ENCODE measurements around the gene PHC3.

PHC3 gene

DNA sequence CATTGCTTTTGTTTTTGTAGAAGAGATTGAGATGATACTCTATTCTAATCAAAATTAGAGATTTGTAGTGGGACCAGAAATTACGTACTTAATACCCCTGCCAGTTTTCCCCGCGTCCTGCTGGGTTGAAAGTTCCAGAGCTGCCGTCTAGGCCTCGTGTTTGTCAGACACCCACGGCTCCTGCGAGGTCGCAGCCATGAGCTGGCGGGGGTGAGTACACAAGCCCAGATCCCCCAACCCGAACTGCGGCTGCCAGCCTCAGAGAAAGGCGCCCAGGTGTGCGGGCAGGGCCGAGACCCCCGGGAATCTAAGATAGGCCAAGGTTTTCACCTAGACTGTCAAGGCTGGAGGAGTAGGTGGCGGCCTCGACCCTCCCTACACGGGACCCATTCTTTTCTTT, 117.4 kb downstream of the PHC3 start:
- Histone ChIP-seq H3K9me3 (ENCODE audit: low read length) (no peaks in the 10 kb centered on the region), H3K4me1 (ENCODE audit: insufficient read depth, low read length) (no peaks in the 10 kb centered on the region), H3K27ac (ENCODE audit: low read depth, low read length) (no peak overlapping the region), H3K4me3 (ENCODE audit: low read depth in 1 of 2, low read length in 2 of 2) (no peak overlapping the region), H3K27me3 (ENCODE audit: control insufficient read depth in 1 of 2, insufficient read depth in 2 of 2, low read length in 2 of 2) (no peaks in the 10 kb centered on the region), H3K9ac (ENCODE audit: low read length) (no peak overlapping the region), H3K36me3 (ENCODE audit: insufficient read depth, low read length) (no peaks in the 10 kb centered on the region)

- H3K27me3 ChIP-seq (ENCODE audit: control insufficient read depth in 1 of 2, insufficient read depth in 2 of 2, low read length in 2 of 2) = no peaks in the 10 kb centered on the region
- H3K36me3 ChIP-seq (ENCODE audit: insufficient read depth, low read length) = no peaks in the 10 kb centered on the region
- no peak overlapping the region for H3K9ac ChIP-seq (ENCODE audit: low read length)
- H3K9me3 ChIP-seq (ENCODE audit: low read length) = no peaks in the 10 kb centered on the region
- no peaks in the 10 kb centered on the region for H3K4me1 ChIP-seq (ENCODE audit: insufficient read depth, low read length)
- no peak overlapping the region for H3K4me3 ChIP-seq (ENCODE audit: low read depth in 1 of 2, low read length in 2 of 2)
- H3K27ac ChIP-seq (ENCODE audit: low read depth, low read length) = no peak overlapping the region
Observed at GRCh38 chr3:170063691-170064090, 117.8 kb downstream of the PHC3 start.

- Histone ChIP-seq H3K36me3 (ENCODE audit: insufficient read depth, low read length) (no peaks in the 10 kb centered on the region), H3K9ac (ENCODE audit: low read length) (no peak overlapping the region), H3K9me3 (ENCODE audit: low read length) (no peaks in the 10 kb centered on the region), H3K4me3 (ENCODE audit: low read depth in 1 of 2, low read length in 2 of 2) (no peak overlapping the region), H3K4me1 (ENCODE audit: insufficient read depth, low read length) (no peaks in the 10 kb centered on the region), H3K27ac (ENCODE audit: low read depth, low read length) (no peak overlapping the region), H3K27me3 (ENCODE audit: control insufficient read depth in 1 of 2, insufficient read depth in 2 of 2, low read length in 2 of 2) (no peaks in the 10 kb centered on the region)
Observed at GRCh38 chr3:170062769-170063168, 118.8 kb downstream of the PHC3 start.

GRCh38 chr3:170062068-170062467, 119.5 kb downstream of the PHC3 start:
- Histone ChIP-seq H3K4me1 (ENCODE audit: insufficient read depth, low read length) (no peaks in the 10 kb centered on the region), H3K27me3 (ENCODE audit: control insufficient read depth in 1 of 2, insufficient read depth in 2 of 2, low read length in 2 of 2) (no peaks in the 10 kb centered on the region), H3K27ac (ENCODE audit: low read depth, low read length) (no peak overlapping the region), H3K36me3 (ENCODE audit: insufficient read depth, low read length) (no peaks in the 10 kb centered on the region), H3K4me3 (ENCODE audit: low read depth in 1 of 2, low read length in 2 of 2) (no peak overlapping the region), H3K9me3 (ENCODE audit: low read length) (no peaks in the 10 kb centered on the region), H3K9ac (ENCODE audit: low read length) (no peak overlapping the region)

- no peaks in the 10 kb centered on the region for H3K36me3 ChIP-seq (ENCODE audit: insufficient read depth, low read length)
- no peak overlapping the region for H3K4me3 ChIP-seq (ENCODE audit: low read depth in 1 of 2, low read length in 2 of 2)
- no peak overlapping the region for H3K27ac ChIP-seq (ENCODE audit: low read depth, low read length)
- H3K27me3 ChIP-seq (ENCODE audit: control insufficient read depth in 1 of 2, insufficient read depth in 2 of 2, low read length in 2 of 2) = no peaks in the 10 kb centered on the region
- no peaks in the 10 kb centered on the region for H3K9me3 ChIP-seq (ENCODE audit: low read length)
- H3K4me1 ChIP-seq (ENCODE audit: insufficient read depth, low read length) = no peaks in the 10 kb centered on the region
- H3K9ac ChIP-seq (ENCODE audit: low read length) = no peak overlapping the region
Observed at GRCh38 chr3:170059447-170059846, 122.1 kb downstream of the PHC3 start.

- Histone ChIP-seq H3K4me3 (ENCODE audit: low read depth in 1 of 2, low read length in 2 of 2) (no peak overlapping the region), H3K36me3 (ENCODE audit: insufficient read depth, low read length) (no peaks in the 10 kb centered on the region), H3K27me3 (ENCODE audit: control insufficient read depth in 1 of 2, insufficient read depth in 2 of 2, low read length in 2 of 2) (no peaks in the 10 kb centered on the region), H3K27ac (ENCODE audit: low read depth, low read length) (no peak overlapping the region), H3K9ac (ENCODE audit: low read length) (no peak overlapping the region), H3K9me3 (ENCODE audit: low read length) (no peaks in the 10 kb centered on the region), H3K4me1 (ENCODE audit: insufficient read depth, low read length) (no peaks in the 10 kb centered on the region)
Observed at GRCh38 chr3:170058127-170058526, 123.4 kb downstream of the PHC3 start.

DNA sequence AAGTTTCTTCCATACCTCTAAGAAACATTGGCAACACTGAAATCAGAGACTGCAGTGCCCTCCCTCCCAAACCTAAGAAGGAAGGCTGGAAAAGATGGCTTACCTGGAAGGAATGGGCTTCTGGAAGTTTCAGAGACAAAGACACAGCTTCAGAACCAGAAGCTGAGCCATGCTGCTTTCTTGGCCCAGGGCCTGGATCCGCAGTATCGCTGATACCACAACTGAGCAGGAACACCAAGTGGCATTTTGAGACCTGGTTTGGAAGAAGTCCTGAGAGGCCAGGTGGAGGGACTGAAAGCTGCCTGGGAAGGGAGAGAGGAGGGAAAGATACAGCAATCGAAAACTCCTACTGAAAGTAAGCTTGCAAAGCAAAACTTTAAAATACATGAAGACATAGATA, 124.0 kb downstream of the PHC3 start:
- Histone ChIP-seq H3K27ac (ENCODE audit: low read depth, low read length) (no peak overlapping the region), H3K9me3 (ENCODE audit: low read length) (no peaks in the 10 kb centered on the region), H3K27me3 (ENCODE audit: control insufficient read depth in 1 of 2, insufficient read depth in 2 of 2, low read length in 2 of 2) (no peaks in the 10 kb centered on the region), H3K9ac (ENCODE audit: low read length) (no peak overlapping the region), H3K4me1 (ENCODE audit: insufficient read depth, low read length) (no peaks in the 10 kb centered on the region), H3K4me3 (ENCODE audit: low read depth in 1 of 2, low read length in 2 of 2) (no peak overlapping the region), H3K36me3 (ENCODE audit: insufficient read depth, low read length) (no peaks in the 10 kb centered on the region)

GRCh38 chr3:170056710-170057454, 124.7 kb downstream of the PHC3 start:
- H3K4me1 ChIP-seq (ENCODE audit: insufficient read depth, low read length) = no peaks in the 10 kb centered on the region
- no peak overlapping the region for H3K4me3 ChIP-seq (ENCODE audit: low read depth in 1 of 2, low read length in 2 of 2)
- H3K27ac ChIP-seq (ENCODE audit: low read depth, low read length) = no peak overlapping the region
- no peaks in the 10 kb centered on the region for H3K9me3 ChIP-seq (ENCODE audit: low read length)
- H3K27me3 ChIP-seq (ENCODE audit: control insufficient read depth in 1 of 2, insufficient read depth in 2 of 2, low read length in 2 of 2) = no peaks in the 10 kb centered on the region
- no peaks in the 10 kb centered on the region for H3K36me3 ChIP-seq (ENCODE audit: insufficient read depth, low read length)
- H3K9ac ChIP-seq (ENCODE audit: low read length) = no peak overlapping the region

GRCh38 chr3:170055209-170055608, 126.3 kb downstream of the PHC3 start:
- Histone ChIP-seq H3K9ac (ENCODE audit: low read length) (no peak overlapping the region), H3K4me1 (ENCODE audit: insufficient read depth, low read length) (no peaks in the 10 kb centered on the region)

DNA sequence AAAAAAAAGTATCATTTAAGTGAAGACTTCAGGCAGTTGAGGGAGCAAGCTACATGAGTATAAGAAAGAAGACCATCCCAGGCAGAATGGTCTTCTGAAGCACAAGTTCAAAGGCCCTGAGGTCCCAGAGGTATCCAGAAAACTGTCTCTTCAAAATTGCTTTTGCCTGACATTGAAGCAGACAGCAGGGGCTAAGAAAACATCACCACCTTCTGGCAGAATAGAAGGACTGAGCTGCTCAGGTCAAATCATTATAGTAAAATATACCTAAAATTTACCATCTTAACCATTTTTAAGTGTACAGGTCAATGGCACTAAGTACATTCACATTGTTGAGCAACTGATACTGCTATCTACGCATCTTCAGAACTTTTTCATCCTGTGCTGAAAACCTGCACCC, 127.3 kb downstream of the PHC3 start:
- Histone ChIP-seq H3K27me3 (ENCODE audit: control insufficient read depth in 1 of 2, insufficient read depth in 2 of 2, low read length in 2 of 2) (no peaks in the 10 kb centered on the region), H3K9ac (ENCODE audit: low read length) (no peak overlapping the region), H3K4me1 (ENCODE audit: insufficient read depth, low read length) (no peaks in the 10 kb centered on the region), H3K4me3 (ENCODE audit: low read depth in 1 of 2, low read length in 2 of 2) (no peak overlapping the region), H3K9me3 (ENCODE audit: low read length) (no peaks in the 10 kb centered on the region), H3K36me3 (ENCODE audit: insufficient read depth, low read length) (no peaks in the 10 kb centered on the region), H3K27ac (ENCODE audit: low read depth, low read length) (no peak overlapping the region)

More at GRCh38 chr3:170055209-170055608, 126.3 kb downstream of the PHC3 start:
- H3K27ac ChIP-seq (ENCODE audit: low read depth, low read length) = no peak overlapping the region
- H3K9me3 ChIP-seq (ENCODE audit: low read length) = no peaks in the 10 kb centered on the region
- no peaks in the 10 kb centered on the region for H3K36me3 ChIP-seq (ENCODE audit: insufficient read depth, low read length)
- H3K4me3 ChIP-seq (ENCODE audit: low read depth in 1 of 2, low read length in 2 of 2) = no peak overlapping the region
- H3K27me3 ChIP-seq (ENCODE audit: control insufficient read depth in 1 of 2, insufficient read depth in 2 of 2, low read length in 2 of 2) = no peaks in the 10 kb centered on the region

DNA sequence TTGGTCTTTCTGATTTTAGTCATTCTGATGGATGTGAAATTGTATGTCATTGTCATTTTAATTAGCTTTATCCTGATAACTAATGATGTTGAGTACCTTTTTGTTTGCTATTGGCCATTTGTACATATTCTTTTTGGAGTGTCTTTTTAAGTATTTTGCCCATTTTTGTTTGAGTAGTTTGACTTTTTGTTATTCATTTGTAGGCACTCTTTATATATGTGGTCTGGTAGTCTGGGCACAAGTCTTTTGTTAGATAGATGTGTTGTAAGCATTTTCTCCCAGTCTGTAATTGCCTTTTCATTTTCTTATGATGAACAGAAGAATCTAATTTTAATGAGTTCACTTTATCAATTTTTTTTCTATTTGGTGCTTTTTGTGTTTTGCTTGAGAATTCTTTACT, 129.1 kb downstream of the PHC3 start:
- Histone ChIP-seq H3K4me1 (ENCODE audit: insufficient read depth, low read length) (no peaks in the 10 kb centered on the region), H3K27ac (ENCODE audit: low read depth, low read length) (no peak overlapping the region), H3K27me3 (ENCODE audit: control insufficient read depth in 1 of 2, insufficient read depth in 2 of 2, low read length in 2 of 2) (no peaks in the 10 kb centered on the region), H3K4me3 (ENCODE audit: low read depth in 1 of 2, low read length in 2 of 2) (no peak overlapping the region), H3K9ac (ENCODE audit: low read length) (no peak overlapping the region), H3K36me3 (ENCODE audit: insufficient read depth, low read length) (no peaks in the 10 kb centered on the region), H3K9me3 (ENCODE audit: low read length) (no peaks in the 10 kb centered on the region)

GRCh38 chr3:170050753-170051152, 130.8 kb downstream of the PHC3 start:
- Histone ChIP-seq H3K4me1 (ENCODE audit: insufficient read depth, low read length) (no peaks in the 10 kb centered on the region), H3K27ac (ENCODE audit: low read depth, low read length) (no peak overlapping the region)

More at GRCh38 chr3:170050753-170051152, 130.8 kb downstream of the PHC3 start:
- Histone ChIP-seq H3K36me3 (ENCODE audit: insufficient read depth, low read length) (no peaks in the 10 kb centered on the region), H3K9ac (ENCODE audit: low read length) (no peak overlapping the region), H3K27me3 (ENCODE audit: control insufficient read depth in 1 of 2, insufficient read depth in 2 of 2, low read length in 2 of 2) (no peaks in the 10 kb centered on the region), H3K4me3 (ENCODE audit: low read depth in 1 of 2, low read length in 2 of 2) (no peak overlapping the region), H3K9me3 (ENCODE audit: low read length) (no peaks in the 10 kb centered on the region)
